Gastroesophageal sphincter (tissue), 4 donors: Measurements from ENCODE around the gene B4GALT2. TPM values are rescaled to one million over a fixed set of nuclear protein-coding genes. Genes with fewer than 3 reads are reported as not detected.
A peak's percentile ranks its signal among the peaks of the same experiment; 100 is the strongest.

Source experiments
- ATAC-seq: fragments of 150-250 bp; one replicate; pipeline ENCODE4 v1.9.1; 2016; ENCODE audit warnings: mild to moderate bottlenecking, moderate library complexity
- H3K27ac ChIP-seq, 4 donors: fragments of 200-600 bp; sonication (generic) in 3 of 4; 1 replicate in 3 of 4; 2 replicates in 1 of 4; pipeline ENCODE4 v1.5.1; 2016 to 2019
- H3K27me3 ChIP-seq: fragments of 200-600 bp; sonication (generic); one replicate; pipeline ENCODE4 v1.5.1; 2019
- H3K36me3 ChIP-seq, 2 donors: fragments of 200-600 bp; sonication (generic); one replicate each; pipeline ENCODE4 v1.5.1; 2019; ENCODE audit warnings: control low read depth in 1 of 2
- H3K4me1 ChIP-seq, 3 donors: fragments of 200-600 bp; sonication (generic); 1 replicate in 2 of 3; 2 replicates in 1 of 3; pipeline ENCODE4 v1.5.1; 2016 to 2019; ENCODE audit warnings: control low read depth in 2 of 3
- H3K4me3 ChIP-seq, 2 donors: fragments of 200-600 bp; sonication (generic); one replicate each; pipeline ENCODE4 v1.5.1; 2019; ENCODE audit warnings: mild to moderate bottlenecking in 1 of 2, moderate library complexity in 1 of 2
- H3K9me3 ChIP-seq, 3 donors: fragments of 200-600 bp; sonication (generic); one replicate each; pipeline ENCODE4 v1.5.1; 2017 to 2019; ENCODE audit warnings: control low read depth in 2 of 3
- CTCF ChIP-seq, 4 experiments: fragments of 200-600 bp in 2 of 4; fragments of 450-650 bp in 2 of 4; sonication (generic) in 1 of 4; IDR thresholded peaks; one replicate each; pipeline ENCODE4 v1.5.1; 2017 to 2019; ENCODE audit warnings: antibody characterized with exemption in 4 of 4, mild to moderate bottlenecking in 2 of 4, moderate library complexity in 2 of 4
- EP300 ChIP-seq: sonication (generic); formaldehyde crosslinking; IDR thresholded peaks from one replicate; pipeline ENCODE4 v1.6.1; 2017; ENCODE audit warnings: antibody characterized with exemption, mild to moderate bottlenecking
- POLR2A ChIP-seq, 2 donors: fragments of 450-650 bp; IDR thresholded peaks; one replicate each; pipeline ENCODE4 v1.6.1; 2017; ENCODE audit warnings: antibody characterized with exemption in 2 of 2, mild to moderate bottlenecking in 2 of 2, moderate library complexity in 1 of 2
- POLR2AphosphoS5 ChIP-seq: sonication (generic); formaldehyde crosslinking; IDR thresholded peaks from one replicate; pipeline ENCODE4 v1.6.1; 2017; ENCODE audit warnings: antibody characterized with exemption
- WGBS, 2 donors: methylation state at CpG; one replicate each; pipeline ENCODE4 v1.1.5; 2018; ENCODE audit warnings: low coverage in 1 of 2; 5-methylcytosine and 5-hydroxymethylcytosine counted together
- total RNA-seq, 4 donors: library from RNA; depleted of rRNA; stranded (reverse); fragments of >200 nt; gene quantifications; one replicate each; pipeline ENCODE4 v1.1.0, GENCODE V29; 2016

B4GALT2 gene
- total RNA-seq, 4 donors from 2014 or later, result 34.4 to 129 (median 37.6) TPM

GRCh38 chr1:43979528-43980254 is 681 bp downstream of the B4GALT2 start:
- Histone ChIP-seq H3K27ac (peak overlapping the region in 3 of 4 donors; percentile 54 to 80 (median 67)), H3K27me3 (no peaks in the 10 kb centered on the region), H3K36me3 (peaks cover 0 to 49% of the 10 kb centered on the region in 2 donors), H3K4me3 (peak overlapping the region; percentile 77 to 88), H3K9me3 (no peaks in the 10 kb centered on the region), H3K4me1 (peaks cover 4 to 56% (median 37%) of the 10 kb centered on the region in 3 donors)
- peak; percentile 11 for ATAC-seq
- 0% methylated on average over 2 of the region's 45 CpGs; no CpG with 5 or more reads in 1 of the 2 donors for WGBS, 2 donors
- TF ChIP-seq EP300 (no peak), POLR2AphosphoS5 (no peak), POLR2A (IDR thresholded peaks at IDR 0.05) (no peak), CTCF (IDR thresholded peaks at IDR 0.05) (no peak)

GRCh38 chr1:43980255-43981134 is 1.5 kb downstream of the B4GALT2 start:
- WGBS, 2 donors, result 53 to 72% methylated on average over 3 to 6 of the region's 13 CpGs
- H3K4me3 ChIP-seq, result peak overlapping the region in 1 of 2 donors; percentile 88

GRCh38 chr1:43981135-43981491 is 2.1 kb downstream of the B4GALT2 start:
- Histone ChIP-seq H3K9me3 (no peaks in the 10 kb centered on the region), H3K27me3 (no peaks in the 10 kb centered on the region), H3K4me1 (peaks cover 4 to 48% (median 30%) of the 10 kb centered on the region in 3 donors), H3K36me3 (peaks cover 0 to 62% of the 10 kb centered on the region in 2 donors), H3K4me3 (no peak overlapping the region), H3K27ac (no peak overlapping the region)
- no peak for ATAC-seq
- WGBS, 2 donors, result 86 to 90% methylated on average over 2 to 4 of the region's 20 CpGs
- TF ChIP-seq POLR2AphosphoS5 (no peak), CTCF (IDR thresholded peaks at IDR 0.05) (no peak), EP300 (no peak), POLR2A (IDR thresholded peaks at IDR 0.05) (no peak)

More at GRCh38 chr1:43980255-43981134, 1.5 kb downstream of the B4GALT2 start:
- no peak for ATAC-seq
- H3K4me1 ChIP-seq, result peaks cover 4 to 54% (median 37%) of the 10 kb centered on the region in 3 donors
- H3K9me3 ChIP-seq, result no peaks in the 10 kb centered on the region
- H3K36me3 ChIP-seq, result peaks cover 0 to 57% of the 10 kb centered on the region in 2 donors
- H3K27ac ChIP-seq, result peak overlapping the region in 3 of 4 donors; percentile 54 to 80 (median 67)
- TF ChIP-seq EP300, result no peak
- no peak for TF ChIP-seq CTCF (IDR thresholded peaks at IDR 0.05)
- TF ChIP-seq POLR2A (IDR thresholded peaks at IDR 0.05), result no peak
- no peak for TF ChIP-seq POLR2AphosphoS5
- H3K27me3 ChIP-seq, result no peaks in the 10 kb centered on the region

- H3K9me3 ChIP-seq, result no peaks in the 10 kb centered on the region
- H3K27ac ChIP-seq, result no peak overlapping the region
- no peaks in the 10 kb centered on the region for H3K27me3 ChIP-seq
- H3K4me3 ChIP-seq, result no peak overlapping the region
- WGBS, 2 donors, result 92 to 97% methylated on average over 2 to 10 of the region's 20 CpGs
- peaks cover 4 to 43% (median 25%) of the 10 kb centered on the region in 3 donors for H3K4me1 ChIP-seq
- no peak for ATAC-seq
- H3K36me3 ChIP-seq, result peaks cover 0 to 61% of the 10 kb centered on the region in 2 donors
- no peak for TF ChIP-seq POLR2A (IDR thresholded peaks at IDR 0.05)
Measured at GRCh38 chr1:43981636-43982035, 2.6 kb downstream of the B4GALT2 start.

GRCh38 chr1:43982241-43982640 is 3.2 kb downstream of the B4GALT2 start:
- H3K9me3 ChIP-seq, result no peaks in the 10 kb centered on the region
- peaks cover 0 to 55% of the 10 kb centered on the region in 2 donors for H3K36me3 ChIP-seq
- no peak for TF ChIP-seq EP300
- no peak for TF ChIP-seq CTCF (IDR thresholded peaks at IDR 0.05)
- no peak for TF ChIP-seq POLR2AphosphoS5
- no peak for TF ChIP-seq POLR2A (IDR thresholded peaks at IDR 0.05)
- H3K4me1 ChIP-seq, result peaks cover 4 to 37% (median 19%) of the 10 kb centered on the region in 3 donors
- WGBS, 2 donors, result 86% methylated on average over 1 of the region's 8 CpGs; no CpG with 5 or more reads in 1 of the 2 donors
- no peak overlapping the region for H3K27ac ChIP-seq
- no peak overlapping the region for H3K4me3 ChIP-seq
- no peak for ATAC-seq
- H3K27me3 ChIP-seq, result no peaks in the 10 kb centered on the region
